HepG2 (cell line): ENCODE measurements around the gene SLC5A5. TPM values are rescaled to one million over a fixed set of nuclear protein-coding genes. Genes with fewer than 3 reads are reported as not detected.

Experiments used
- ATAC-seq: fragments of 200-7000 bp; cut with Tn5 transposase; 3 replicates; pipeline ENCODE4 v1.9.1; 2020; ENCODE audit warnings: mild to moderate bottlenecking, moderate library complexity
- BruUV-seq: library from RNA; stranded (reverse); fragments of 400-500 nt; replicated peaks from 2 replicates; lab custom pipeline; 2021; lab: Mats Ljungman, UMichigan
- CTCF ChIA-PET: fragments of 300-600 bp; formaldehyde crosslinking; extraction: SDS; loops from one replicate; lab custom pipeline; 2021; ENCODE audit warnings: low total read pairs, inconsistent platforms, low intra/inter-chr PET ratio; lab: Yijun Ruan, JAX
- POLR2A ChIA-PET: fragments of 350-600 bp; sonication (Branson Sonifier 250); formaldehyde crosslinking; loops from one replicate; lab custom pipeline; 2020; ENCODE audit warnings: antibody characterized with exemption, inconsistent platforms; lab: Yijun Ruan, JAX
- DNase-seq: peaks from one replicate; pipeline ENCODE4 v3.0.0-alpha.2; 2015; ENCODE audit warnings: low spot score
- FAIRE-seq: peaks from 3 replicates; lab custom pipeline; 2011; peaks lifted over from hg19 to GRCh38; lab: Jason Lieb, UNC
- H2AFZ ChIP-seq: one replicate; pipeline ENCODE4 v1.6.1; 2011; ENCODE audit warnings: low read length, inconsistent platforms
- H3K27ac ChIP-seq: fragments of 300-600 bp; 3 replicates; pipeline ENCODE4 v1.8.0; 2011; ENCODE audit warnings: mixed run types, mild to moderate bottlenecking, mixed read lengths, low read length, inconsistent platforms; ENCODE audit not compliant: insufficient read depth; ENCODE audit errors: extremely low read length
- H3K27me3 ChIP-seq, 2 experiments: fragments of 200-600 bp in 1 of 2; 2 replicates in 1 of 2; 3 replicates in 1 of 2; pipeline versions ENCODE4 v1.6.0 to v1.8.0; 2011; ENCODE audit warnings: low read length in 2 of 2, mild to moderate bottlenecking in 2 of 2, moderate library complexity in 2 of 2, inconsistent platforms in 1 of 2; ENCODE audit not compliant: insufficient read depth in 2 of 2, control insufficient read depth in 1 of 2
- H3K36me3 ChIP-seq, 2 experiments: fragments of 200-600 bp in 1 of 2; replicated peaks in 1 of 2; 2 replicates in 1 of 2; 3 replicates in 1 of 2; pipeline versions ENCODE4 v1.5.1 to v1.8.0; 2011; ENCODE audit warnings: low read length in 2 of 2, inconsistent platforms in 1 of 2; ENCODE audit not compliant: insufficient read depth in 2 of 2, control insufficient read depth in 1 of 2
- H3K4me1 ChIP-seq: 2 replicates; pipeline ENCODE4 v1.5.1; 2012; ENCODE audit warnings: low read length, inconsistent platforms; ENCODE audit not compliant: insufficient read depth
- H3K4me2 ChIP-seq: 2 replicates; pipeline ENCODE4 v1.6.0; 2011; ENCODE audit warnings: low read depth, low read length, inconsistent platforms
- H3K4me3 ChIP-seq, 3 experiments: fragments of 200-600 bp in 1 of 3; sonication (generic), shearing (Covaris generic) in 1 of 3; replicated peaks in 1 of 3; 2 replicates each; pipeline ENCODE4 v1.5.1; 2011 to 2016; ENCODE audit warnings: low read length in 3 of 3, inconsistent platforms in 2 of 3, low read depth in 2 of 3, mild to moderate bottlenecking in 2 of 3, control low read depth in 1 of 3, mixed read lengths in 1 of 3; ENCODE audit not compliant: insufficient read depth in 1 of 3
- H3K79me2 ChIP-seq: one replicate; pipeline ENCODE4 v1.6.1; 2011; ENCODE audit warnings: low read length, inconsistent platforms; ENCODE audit not compliant: insufficient read depth
- H3K9ac ChIP-seq: 2 replicates; pipeline ENCODE4 v1.6.0; 2011; ENCODE audit warnings: mild to moderate bottlenecking, low read depth, low read length, inconsistent platforms; ENCODE audit not compliant: insufficient read depth
- H3K9me3 ChIP-seq: 2 replicates; pipeline ENCODE4 v1.5.1; 2012; ENCODE audit warnings: mild to moderate bottlenecking, low read length
- H4K20me1 ChIP-seq: 2 replicates; pipeline ENCODE4 v1.6.0; 2011; ENCODE audit warnings: inconsistent platforms, mild to moderate bottlenecking, low read length, moderate library complexity; ENCODE audit not compliant: insufficient read depth
- CBFB ChIP-seq: sonication (generic); formaldehyde crosslinking; IDR thresholded peaks from 2 replicates; pipeline ENCODE4 v1.4.0; 2020; ENCODE audit warnings: missing genetic modification reagents
- FOXA1 ChIP-seq, 2 experiments: fragments of 450-650 bp in 1 of 2; sonication (generic) in 1 of 2; formaldehyde crosslinking in 1 of 2; IDR thresholded peaks; 2 replicates each; pipeline versions ENCODE4 v1.4.0 to v1.6.1; 2016 to 2020; ENCODE audit warnings: missing genetic modification reagents in 1 of 2
- FOXP1 ChIP-seq, 2 experiments: fragments of 450-650 bp in 1 of 2; IDR thresholded peaks; 2 replicates each; pipeline ENCODE4 v1.6.1; 2017 to 2018; ENCODE audit warnings: antibody characterized with exemption in 1 of 2
- GTF2F1 ChIP-seq: fragments of 150-350 bp; IDR thresholded peaks from 2 replicates; pipeline ENCODE4 v1.6.1; 2014; ENCODE audit warnings: low read length
- NFYC ChIP-seq: IDR thresholded peaks from 2 replicates; pipeline ENCODE4 v1.6.1; 2016; ENCODE audit warnings: missing genetic modification reagents, missing compliant biosample characterization
- XBP1 ChIP-seq: sonication (generic); formaldehyde crosslinking; IDR thresholded peaks from 2 replicates; pipeline ENCODE4 v1.5.0; 2020; ENCODE audit warnings: missing genetic modification reagents
- YEATS4 ChIP-seq: sonication (generic); formaldehyde crosslinking; IDR thresholded peaks from 2 replicates; pipeline ENCODE4 v1.4.0; 2020; ENCODE audit warnings: missing genetic modification reagents, borderline replicate concordance
- YY1 ChIP-seq: IDR thresholded peaks from 2 replicates; pipeline ENCODE4 v1.6.1; 2011; ENCODE audit warnings: low read length, low read depth, moderate library complexity, mild to moderate bottlenecking; ENCODE audit not compliant: insufficient read depth, insufficient replicate concordance
- ZNF772 ChIP-seq: sonication (generic); formaldehyde crosslinking; IDR thresholded peaks from 2 replicates; pipeline ENCODE4 v1.5.0; 2020; ENCODE audit warnings: mild to moderate bottlenecking, missing genetic modification reagents
- WGBS: methylation state at CpG from one replicate; pipeline ENCODE4 v1.1.6; 2017; ENCODE audit warnings: low lambda C conversion rate; 5-methylcytosine and 5-hydroxymethylcytosine counted together
- in situ Hi-C: cut with HindIII; loops from 2 replicates; pipeline ENCODE4 v1.10.0; 2017; ENCODE audit warnings: low pct_unique_long_range_greater_than_20kb; ENCODE audit not compliant: extremely low pct_ligation_motif_present
- intact Hi-C: fragments of 100-400 bp; cut with micrococcal nuclease; formaldehyde crosslinking; loops from one replicate; pipeline ENCODE4 v1.10.0; 2022; ENCODE audit not compliant: unreplicated experiment
- polyA plus RNA-seq, 8 experiments: library from polyadenylated mRNA; depleted of rRNA in 3 of 8; stranded (reverse) in 7 of 8; unstranded in 1 of 8; fragments of >200 nt; fragmentation: Illumina TruSeq in 4 of 8; extraction: Trizol in 4 of 8; gene quantifications; 2 replicates each; pipeline versions ENCODE4 v1.2.1 to v1.2.3, GENCODE V29; 2011 to 2016; ENCODE audit warnings: low read depth in 4 of 8, missing spikeins in 1 of 8, mixed read lengths in 1 of 8; ENCODE audit not compliant: insufficient read depth in 1 of 8
- total RNA-seq, 5 experiments: library from RNA; depleted of rRNA; stranded (reverse); fragments of >200 nt; fragmentation: Illumina TruSeq; extraction: Trizol; gene quantifications; 2 replicates each; pipeline ENCODE4 v1.2.3, GENCODE V29; 2016; ENCODE audit warnings: low read depth in 1 of 5
- TF ChIP-seq, protein P1 (sequence below): IDR thresholded peaks from 2 replicates; pipeline ENCODE4 v1.6.1; 2016; ENCODE audit warnings: missing biosample characterization, missing genetic modification reagents, low read depth
- TF ChIP-seq, protein P2 (sequence below): sonication (generic); formaldehyde crosslinking; conservative IDR thresholded peaks from 2 replicates; pipeline ENCODE4 v1.4.0; 2020; ENCODE audit warnings: missing genetic modification reagents
- TF ChIP-seq, protein P3 (sequence below): sonication (generic); formaldehyde crosslinking; IDR thresholded peaks from 2 replicates; pipeline ENCODE4 v1.5.0; 2020; ENCODE audit warnings: missing genetic modification reagents
- TF ChIP-seq, protein P4 (sequence below): sonication (generic); formaldehyde crosslinking; IDR thresholded peaks from 2 replicates; pipeline ENCODE4 v1.9.0; 2022; ENCODE audit warnings: missing genetic modification reagents, mild to moderate bottlenecking, borderline replicate concordance
- TF ChIP-seq, protein P5 (sequence below): sonication (generic); formaldehyde crosslinking; IDR thresholded peaks from 2 replicates; pipeline ENCODE4 v1.5.1; 2020; ENCODE audit warnings: mild to moderate bottlenecking, missing genetic modification reagents, moderate library complexity

The SLC5A5 gene
- total and polyA plus RNA-seq, 2 of the 13 experiments (the other 11 are each of a cell fraction or from before 2014, with no cell fraction given) = not detected

DNA sequence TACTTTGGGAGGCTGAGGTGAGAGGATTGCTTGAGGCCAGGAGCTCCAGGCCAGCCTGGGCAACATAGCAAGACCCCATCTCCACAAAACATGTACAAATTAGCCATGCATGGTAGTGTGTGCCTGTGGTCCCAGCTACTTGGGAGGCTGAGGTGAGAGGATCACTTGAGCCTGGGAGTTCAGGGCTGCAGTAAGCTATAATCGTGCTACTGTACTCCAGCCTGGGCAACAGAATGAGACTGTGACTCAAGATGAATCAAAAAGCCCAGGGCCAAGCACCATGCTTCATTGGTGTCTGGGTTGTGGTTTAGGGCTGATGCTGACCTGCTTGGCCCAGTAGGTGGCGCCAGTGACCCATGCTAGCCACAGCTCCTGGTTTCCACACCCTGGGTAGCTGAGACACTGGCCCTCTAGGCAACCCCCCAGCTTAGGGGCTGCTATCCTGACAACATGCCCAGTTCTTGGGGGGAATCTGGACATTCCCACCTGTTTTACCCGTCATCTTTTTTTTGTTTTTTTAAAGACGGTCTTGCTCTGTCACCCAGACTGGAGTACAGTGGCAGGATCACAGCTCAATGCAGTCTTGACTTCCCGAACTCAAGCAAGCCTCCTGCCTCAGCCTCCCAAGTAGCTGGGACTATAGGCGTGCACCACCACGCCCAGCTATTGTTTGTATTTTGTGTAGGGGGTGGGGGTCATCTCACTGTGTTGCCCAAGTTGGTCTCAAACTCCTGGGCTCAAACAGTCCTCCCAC is 66.5 kb downstream of the SLC5A5 start:
- H3K79me2 ChIP-seq = peaks cover 3% of the 10 kb centered on the region
- 67% methylated on average over 6 of the region's 7 CpGs for WGBS
- peak; percentile 74 for FAIRE-seq
- DNase-seq = peak; percentile 46
- in situ Hi-C loops = loop anchor here (25.0 kb wide), 1 partner anchor 124 kb away; no protein-coding TSS in a partner anchor
- BruUV-seq = no TSS peak
- no peak overlapping the region for H3K4me3 ChIP-seq
- intact Hi-C loops = loop anchor here (1.0 kb wide), 1 partner anchor 59 kb away; no protein-coding TSS in a partner anchor
- no peaks in the 10 kb centered on the region for H3K9me3 ChIP-seq
- no peak overlapping the region for H3K4me2 ChIP-seq
- no peak overlapping the region for H3K9ac ChIP-seq
- peak; percentile 88 for ATAC-seq
- no peak overlapping the region for H2AFZ ChIP-seq
- peaks cover 2 to 3% of the 10 kb centered on the region in 2 experiments; a peak in 2 of 5 replicates for H3K36me3 ChIP-seq
- ChIA-PET POLR2A (interaction anchor here (1.0 kb wide), 1 partner anchor 60 kb away, joined by 3 read pairs; no protein-coding TSS in a partner anchor), CTCF (interaction anchor here (1.1 to 5.2 kb wide), 3 partner anchors 58 to 121 kb away, joined by 4 to 91 read pairs (median 5); no protein-coding TSS in a partner anchor)
- peaks cover 22% of the 10 kb centered on the region for H3K4me1 ChIP-seq
- no peaks in the 10 kb centered on the region; a peak in 1 of 5 replicates for H3K27me3 ChIP-seq
- no peak overlapping the region for H3K27ac ChIP-seq
- H4K20me1 ChIP-seq = no peaks in the 10 kb centered on the region
- TF ChIP-seq FOXP1 (IDR thresholded peaks at IDR 0.05) = no peak
- no peak for TF ChIP-seq FOXP1 (CRISPR knock-in tag; IDR thresholded peaks at IDR 0.05)
- TF ChIP-seq GTF2F1 = no peak
- TF ChIP-seq, protein P1, sequence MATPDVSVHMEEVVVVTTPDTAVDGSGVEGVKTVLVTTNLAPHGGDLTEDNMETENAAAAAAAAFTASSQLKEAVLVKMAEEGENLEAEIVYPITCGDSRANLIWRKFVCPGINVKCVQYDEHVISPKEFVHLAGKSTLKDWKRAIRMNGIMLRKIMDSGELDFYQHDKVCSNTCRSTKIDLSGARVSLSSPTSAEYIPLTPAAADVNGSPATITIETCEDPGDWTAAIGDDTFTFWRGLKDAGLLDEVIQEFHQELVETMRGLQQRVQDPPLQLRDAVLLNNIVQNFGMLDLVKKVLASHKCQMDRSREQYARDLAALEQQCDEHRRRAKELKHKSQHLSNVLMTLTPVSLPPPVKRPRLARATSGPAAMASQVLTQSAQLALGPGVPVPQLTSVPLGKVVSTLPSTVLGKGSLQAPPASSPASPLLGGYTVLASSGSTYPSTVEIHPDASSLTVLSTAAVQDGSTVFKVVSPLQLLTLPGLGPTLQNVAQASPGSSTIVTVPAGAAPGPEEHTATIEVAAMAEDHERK = no peak
- TF ChIP-seq NFYC (CRISPR knock-in tag) = no peak
- TF ChIP-seq, protein P2, sequence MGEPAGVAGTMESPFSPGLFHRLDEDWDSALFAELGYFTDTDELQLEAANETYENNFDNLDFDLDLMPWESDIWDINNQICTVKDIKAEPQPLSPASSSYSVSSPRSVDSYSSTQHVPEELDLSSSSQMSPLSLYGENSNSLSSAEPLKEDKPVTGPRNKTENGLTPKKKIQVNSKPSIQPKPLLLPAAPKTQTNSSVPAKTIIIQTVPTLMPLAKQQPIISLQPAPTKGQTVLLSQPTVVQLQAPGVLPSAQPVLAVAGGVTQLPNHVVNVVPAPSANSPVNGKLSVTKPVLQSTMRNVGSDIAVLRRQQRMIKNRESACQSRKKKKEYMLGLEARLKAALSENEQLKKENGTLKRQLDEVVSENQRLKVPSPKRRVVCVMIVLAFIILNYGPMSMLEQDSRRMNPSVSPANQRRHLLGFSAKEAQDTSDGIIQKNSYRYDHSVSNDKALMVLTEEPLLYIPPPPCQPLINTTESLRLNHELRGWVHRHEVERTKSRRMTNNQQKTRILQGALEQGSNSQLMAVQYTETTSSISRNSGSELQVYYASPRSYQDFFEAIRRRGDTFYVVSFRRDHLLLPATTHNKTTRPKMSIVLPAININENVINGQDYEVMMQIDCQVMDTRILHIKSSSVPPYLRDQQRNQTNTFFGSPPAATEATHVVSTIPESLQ (CRISPR knock-in tag) = no peak
- peak; percentile 16 for TF ChIP-seq YY1
- no peak for TF ChIP-seq XBP1
- no peak for TF ChIP-seq YEATS4 (CRISPR knock-in tag)
- TF ChIP-seq, protein P3, sequence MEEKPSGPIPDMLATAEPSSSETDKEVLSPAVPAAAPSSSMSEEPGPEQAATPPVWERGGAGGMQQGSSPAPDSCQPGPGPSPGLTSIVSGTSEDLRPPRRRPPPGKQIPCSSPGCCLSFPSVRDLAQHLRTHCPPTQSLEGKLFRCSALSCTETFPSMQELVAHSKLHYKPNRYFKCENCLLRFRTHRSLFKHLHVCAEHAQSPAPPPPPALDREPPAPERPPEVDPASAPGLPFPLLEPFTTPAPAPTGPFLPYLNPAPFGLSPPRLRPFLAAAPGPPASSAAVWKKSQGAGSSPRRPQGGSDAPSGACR (CRISPR knock-in tag) = no peak
- TF ChIP-seq FOXA1 (IDR thresholded peaks at IDR 0.05) = no peak
- no peak for TF ChIP-seq FOXA1 (CRISPR knock-in tag; IDR thresholded peaks at IDR 0.05)
- TF ChIP-seq, protein P4, sequence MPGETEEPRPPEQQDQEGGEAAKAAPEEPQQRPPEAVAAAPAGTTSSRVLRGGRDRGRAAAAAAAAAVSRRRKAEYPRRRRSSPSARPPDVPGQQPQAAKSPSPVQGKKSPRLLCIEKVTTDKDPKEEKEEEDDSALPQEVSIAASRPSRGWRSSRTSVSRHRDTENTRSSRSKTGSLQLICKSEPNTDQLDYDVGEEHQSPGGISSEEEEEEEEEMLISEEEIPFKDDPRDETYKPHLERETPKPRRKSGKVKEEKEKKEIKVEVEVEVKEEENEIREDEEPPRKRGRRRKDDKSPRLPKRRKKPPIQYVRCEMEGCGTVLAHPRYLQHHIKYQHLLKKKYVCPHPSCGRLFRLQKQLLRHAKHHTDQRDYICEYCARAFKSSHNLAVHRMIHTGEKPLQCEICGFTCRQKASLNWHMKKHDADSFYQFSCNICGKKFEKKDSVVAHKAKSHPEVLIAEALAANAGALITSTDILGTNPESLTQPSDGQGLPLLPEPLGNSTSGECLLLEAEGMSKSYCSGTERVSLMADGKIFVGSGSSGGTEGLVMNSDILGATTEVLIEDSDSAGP (CRISPR knock-in tag) = no peak
- TF ChIP-seq, protein P5, sequence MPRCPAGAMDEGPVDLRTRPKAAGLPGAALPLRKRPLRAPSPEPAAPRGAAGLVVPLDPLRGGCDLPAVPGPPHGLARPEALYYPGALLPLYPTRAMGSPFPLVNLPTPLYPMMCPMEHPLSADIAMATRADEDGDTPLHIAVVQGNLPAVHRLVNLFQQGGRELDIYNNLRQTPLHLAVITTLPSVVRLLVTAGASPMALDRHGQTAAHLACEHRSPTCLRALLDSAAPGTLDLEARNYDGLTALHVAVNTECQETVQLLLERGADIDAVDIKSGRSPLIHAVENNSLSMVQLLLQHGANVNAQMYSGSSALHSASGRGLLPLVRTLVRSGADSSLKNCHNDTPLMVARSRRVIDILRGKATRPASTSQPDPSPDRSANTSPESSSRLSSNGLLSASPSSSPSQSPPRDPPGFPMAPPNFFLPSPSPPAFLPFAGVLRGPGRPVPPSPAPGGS (CRISPR knock-in tag) = no peak
- TF ChIP-seq CBFB = peak; percentile 62; the same call in 1 of the 2 replicates
- TF ChIP-seq ZNF772 (CRISPR knock-in tag) = 0 out of 2 replicates have a peak, but pooled peaks have one; percentile 37
